NCI-H460 (cell line): ENCODE results near the gene SNX24. TPM values are rescaled to one million over a fixed set of nuclear protein-coding genes. Genes with fewer than 3 reads are reported as not detected.

Experiments
- DNase-seq: peaks from one replicate; pipeline ENCODE4 v3.0.0-alpha.2; 2016; ENCODE audit warnings: low read depth; ENCODE audit errors: extremely low read depth
- total RNA-seq: library from RNA; depleted of rRNA; stranded (reverse); fragments of >200 nt; shearing (Covaris generic); gene quantifications from 2 replicates; pipeline ENCODE4 v1.2.3, GENCODE V29; 2014

SNX24 gene
- total RNA-seq, 1 experiment from 2014 or later = 32.3 TPM

DNA sequence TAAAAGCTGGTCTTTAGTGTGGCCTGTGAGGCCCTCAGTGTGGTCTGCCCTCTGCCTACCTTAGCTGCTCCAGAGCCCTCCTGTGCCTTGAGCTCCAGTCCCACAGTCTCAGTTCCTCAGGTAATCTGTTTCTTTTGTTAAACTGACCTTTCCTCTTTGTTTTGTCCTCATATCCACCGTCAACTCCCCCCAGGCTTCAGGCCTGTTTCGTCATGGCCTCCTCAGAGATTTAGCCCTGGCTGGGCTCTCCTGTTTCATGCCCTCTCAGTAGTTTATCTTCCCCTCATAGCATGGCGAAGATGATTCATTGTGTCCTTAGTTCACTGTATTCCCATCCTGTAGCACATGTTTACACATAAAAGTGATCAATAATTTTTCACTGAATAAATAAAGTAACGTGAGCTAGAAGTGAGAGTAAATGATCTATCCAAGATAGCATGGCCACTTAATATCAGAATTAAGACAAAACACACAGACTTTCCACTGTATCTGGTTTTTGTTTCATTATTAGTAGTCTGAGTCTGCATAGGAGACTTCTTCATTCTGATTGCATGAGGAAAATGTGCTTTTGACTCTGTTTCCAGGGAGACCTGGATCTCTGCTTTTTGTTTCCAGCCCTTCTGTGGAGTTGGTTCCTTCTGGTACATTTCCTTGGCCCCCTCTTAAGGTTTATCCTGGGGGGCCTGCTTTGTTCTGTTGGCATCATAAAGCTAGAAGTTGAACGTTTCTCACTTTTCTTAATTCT is 70.5 kb downstream of the SNX24 start:
- DNase-seq = no peak

DNA sequence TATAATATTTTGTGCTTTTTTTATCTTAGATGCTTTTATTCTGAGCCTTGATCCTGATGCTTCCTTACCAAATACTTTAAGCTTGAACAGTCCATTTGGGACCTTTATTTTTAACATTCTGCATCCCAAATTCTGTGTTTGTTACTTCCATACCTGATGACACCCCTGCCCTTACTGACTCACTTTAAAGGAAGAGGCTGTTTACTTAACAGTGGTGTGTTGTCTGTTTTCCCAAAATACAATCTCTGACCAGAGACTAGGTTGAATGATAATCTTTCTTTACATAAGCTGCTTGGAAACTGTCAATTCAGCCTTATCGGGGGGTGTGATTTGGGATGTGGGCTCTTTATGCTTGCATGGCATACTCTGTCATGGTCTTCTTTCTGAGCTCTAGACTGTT is 71.1 kb downstream of the SNX24 start:
- no peak for DNase-seq

DNA sequence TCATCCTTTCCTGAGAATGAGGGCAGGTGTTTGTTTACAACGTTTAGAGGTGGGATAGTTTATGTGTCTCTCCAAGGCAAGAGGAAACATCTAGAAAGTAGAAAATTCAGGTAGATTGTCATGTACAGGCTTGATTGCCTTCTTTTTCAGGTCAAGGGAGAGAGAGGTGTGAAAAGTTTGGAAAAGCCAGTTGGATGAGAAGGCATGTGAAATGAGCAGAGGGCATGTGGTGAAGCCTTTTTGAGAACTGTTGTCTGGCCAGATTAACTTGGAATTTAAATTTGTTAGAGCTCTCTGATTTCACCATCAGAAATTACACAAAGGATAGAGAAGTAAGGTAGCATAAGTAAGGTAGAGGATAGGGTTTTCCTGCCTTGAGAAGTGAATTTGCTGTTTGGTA is 74.6 kb downstream of the SNX24 start:
- DNase-seq = no peak

DNA sequence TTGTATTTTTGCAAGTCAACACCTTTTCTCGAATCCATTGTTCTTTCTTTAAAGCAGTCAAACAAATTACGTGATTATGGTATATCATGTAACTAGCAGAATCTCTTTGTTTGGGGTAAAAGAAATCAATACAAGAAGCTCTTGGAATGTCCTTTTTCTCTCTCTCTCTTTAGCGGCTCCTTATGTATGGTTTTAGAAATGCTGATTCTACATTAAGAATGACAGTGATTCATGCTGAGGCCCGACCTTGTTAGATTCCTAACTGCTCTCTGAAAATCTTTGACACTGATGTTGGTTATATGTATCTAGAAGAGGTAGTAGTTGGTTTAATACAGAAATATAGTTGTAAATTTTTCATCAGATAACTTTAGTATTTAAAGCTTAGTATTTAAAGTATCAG is 76.4 kb downstream of the SNX24 start:
- no peak for DNase-seq

DNA sequence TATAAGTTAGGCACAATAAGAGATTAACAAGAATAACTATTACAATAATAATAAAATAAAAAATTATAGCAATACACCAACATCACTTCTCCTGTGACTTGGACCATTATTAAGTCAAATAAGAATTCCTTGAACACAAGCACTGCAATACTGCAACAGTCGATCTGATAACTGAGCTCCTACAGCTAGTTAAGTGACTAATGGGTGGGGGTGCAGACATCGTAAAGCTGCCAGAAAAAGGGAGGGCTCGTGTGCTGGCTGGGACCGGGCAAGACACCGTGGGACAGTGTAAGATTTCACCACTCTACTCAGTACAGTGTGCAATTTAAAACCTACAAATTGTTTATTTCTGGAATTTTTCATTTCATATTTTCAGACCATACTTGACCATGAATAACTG is 78.8 kb downstream of the SNX24 start:
- DNase-seq = no peak

DNA sequence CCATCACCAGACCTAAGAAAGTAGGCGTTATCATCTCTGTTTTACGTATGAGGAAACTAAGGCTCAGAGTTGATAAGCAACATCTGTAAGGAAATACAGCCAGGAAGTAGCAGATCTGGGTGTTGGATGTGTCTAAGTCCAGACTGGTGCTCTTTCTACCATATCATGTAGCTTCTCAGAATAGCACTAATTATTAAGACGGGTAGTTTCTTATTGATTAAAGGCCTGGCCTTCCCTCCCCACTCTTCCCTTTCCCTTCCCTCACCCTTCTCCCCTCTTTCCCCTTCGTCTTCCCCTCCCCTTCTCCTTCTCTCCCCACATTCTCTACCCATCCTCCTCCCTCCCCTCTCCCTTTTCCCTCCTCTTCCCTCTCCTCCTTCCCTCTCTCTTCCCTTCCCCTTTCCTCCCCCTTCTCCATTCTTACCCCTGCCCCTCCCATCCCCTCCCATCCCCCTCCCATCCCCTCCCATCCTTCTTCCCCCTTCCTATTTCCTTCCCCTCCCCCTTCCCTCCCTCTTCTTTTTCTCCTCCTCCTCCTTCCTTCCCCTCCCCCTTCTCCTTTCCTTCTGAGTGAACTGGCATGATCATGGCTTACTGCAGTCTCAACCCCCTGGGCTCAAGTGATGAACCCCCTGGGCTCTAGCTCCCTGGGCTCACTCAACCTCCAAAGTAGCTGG is 79.4 kb downstream of the SNX24 start:
- DNase-seq = no peak

DNA sequence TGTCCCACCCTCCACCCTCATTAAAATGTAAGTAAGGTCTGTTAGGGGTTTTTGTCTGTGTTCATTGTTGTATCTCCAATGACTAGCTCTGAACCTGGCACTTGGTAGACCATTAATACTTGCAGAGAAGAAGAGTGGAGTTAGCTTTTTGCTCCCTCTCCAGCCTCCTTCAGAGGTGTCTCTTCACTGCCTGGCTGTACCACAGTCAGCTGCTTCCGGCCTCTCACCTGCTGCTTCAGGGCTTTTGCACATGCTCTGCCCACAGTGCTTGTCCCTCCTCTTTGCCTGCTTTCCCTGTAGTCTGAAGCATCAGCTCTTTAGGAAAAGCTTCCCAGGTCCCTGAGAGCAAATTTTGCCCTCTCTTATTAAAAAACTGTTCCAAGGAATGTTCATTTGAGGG is 83.6 kb downstream of the SNX24 start:
- DNase-seq = no peak

DNA sequence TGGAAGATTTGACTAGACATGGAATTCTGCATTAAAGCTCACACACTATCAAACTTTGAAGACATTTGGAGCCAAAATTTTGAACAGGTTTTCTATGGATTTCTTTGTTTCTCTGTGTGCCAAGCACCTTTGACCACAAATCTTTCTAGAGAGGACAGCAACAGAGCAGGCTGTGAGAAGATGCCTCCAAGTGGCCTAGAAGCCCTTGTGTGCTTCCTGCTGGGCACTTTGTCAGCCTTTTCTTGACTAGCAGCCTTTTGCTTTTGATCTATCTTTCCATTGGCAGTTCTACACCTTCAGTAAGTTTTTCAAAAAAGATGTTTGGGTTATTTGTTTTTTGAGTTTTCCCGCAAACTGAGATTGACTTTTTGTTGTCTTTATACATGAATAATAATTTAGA is 84.6 kb downstream of the SNX24 start:
- no peak for DNase-seq

DNA sequence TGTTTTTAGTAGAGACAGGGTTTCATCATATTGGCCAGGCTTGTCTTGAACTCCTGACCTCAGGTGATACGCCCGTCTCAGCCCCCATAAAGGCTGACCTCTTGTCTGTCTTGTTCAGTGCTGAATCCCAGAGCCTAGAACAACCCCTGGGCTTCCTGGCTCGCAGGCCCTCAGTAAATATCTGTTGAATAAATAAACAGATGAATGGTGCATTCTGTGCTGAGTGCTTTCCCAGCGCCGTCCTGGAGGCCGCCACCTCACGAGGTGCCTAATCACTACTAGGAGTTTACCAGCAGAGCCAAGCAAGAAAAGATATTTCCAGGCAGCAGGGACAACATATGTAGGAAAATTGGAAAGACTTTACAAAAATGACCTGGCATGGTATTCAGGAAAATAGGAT is 88.5 kb downstream of the SNX24 start:
- DNase-seq = no peak

DNA sequence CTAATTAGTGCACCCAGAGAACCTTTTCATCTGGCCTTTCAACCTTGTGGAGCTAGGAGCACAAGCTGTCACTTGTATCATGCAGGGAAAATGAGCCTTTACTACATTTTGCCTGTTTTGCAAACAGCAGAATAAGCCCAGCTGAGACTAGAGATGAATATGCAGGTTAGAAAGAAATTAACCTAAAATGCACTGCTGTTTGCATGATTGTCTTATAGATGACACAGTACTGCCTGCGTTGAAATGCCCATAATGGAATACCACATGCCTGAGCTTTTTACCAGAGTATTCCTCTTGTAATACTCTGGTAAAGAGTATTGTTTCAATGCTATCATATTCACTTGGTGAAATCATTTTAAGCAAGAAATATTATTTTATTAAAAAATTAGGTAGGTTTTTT is 90.7 kb downstream of the SNX24 start:
- no peak for DNase-seq

DNA sequence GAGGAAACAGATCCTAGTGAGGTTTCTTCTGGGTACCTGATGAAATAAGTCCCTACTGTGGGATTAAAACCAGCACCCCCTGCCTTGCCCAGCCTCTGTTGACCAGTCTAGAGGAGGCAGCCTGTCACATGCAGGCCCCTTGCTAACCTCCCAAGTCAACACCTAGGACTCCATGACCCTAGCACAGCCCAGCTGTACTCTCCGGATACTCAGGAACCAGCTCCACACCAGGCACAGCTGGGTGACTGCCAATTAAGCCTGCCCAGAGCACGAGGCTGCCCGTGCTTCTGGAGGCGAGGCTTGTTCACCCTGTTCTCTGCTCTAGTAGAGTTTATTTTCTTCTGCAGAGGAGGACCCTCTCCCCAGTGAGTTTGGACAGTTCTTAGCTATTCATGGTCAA is 92.5 kb downstream of the SNX24 start:
- DNase-seq = no peak

DNA sequence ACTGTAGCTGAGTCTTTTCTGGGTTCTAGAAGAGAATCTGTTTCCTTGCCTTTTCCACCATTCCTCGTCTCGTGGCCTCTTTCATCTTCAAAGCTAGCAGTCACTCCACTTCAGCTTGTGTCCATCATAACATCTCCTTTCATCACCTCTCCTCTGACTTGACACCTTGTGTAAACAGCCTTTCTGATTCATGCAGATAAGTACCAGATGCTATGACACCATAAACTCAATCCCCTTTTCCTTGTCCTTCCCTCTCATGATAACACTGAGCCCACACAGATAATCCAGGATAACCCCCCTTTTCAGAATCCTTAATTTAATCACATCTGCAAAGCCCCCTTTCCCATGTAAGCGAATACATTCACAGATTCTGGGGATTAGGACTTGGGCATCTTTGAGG is 95.5 kb downstream of the SNX24 start:
- no peak for DNase-seq

DNA sequence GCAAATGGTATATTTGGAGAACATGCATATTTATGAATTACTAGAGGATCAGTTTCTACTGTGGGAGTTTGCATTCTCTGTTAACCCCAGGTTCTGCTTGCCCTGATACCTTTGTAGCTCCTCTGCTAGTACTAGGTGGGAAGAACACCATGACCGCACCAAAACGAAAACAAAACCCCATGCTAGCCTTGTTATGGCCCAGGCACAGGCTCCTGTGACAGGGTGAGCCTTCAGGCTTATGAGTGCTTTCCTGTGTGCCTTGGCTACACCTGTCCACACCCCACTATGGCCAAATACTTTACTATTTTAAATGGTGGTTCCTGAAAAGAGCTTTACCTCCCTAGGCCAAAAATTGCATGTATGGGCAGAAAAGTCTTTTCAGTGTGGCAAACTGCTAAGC is 96.3 kb downstream of the SNX24 start:
- DNase-seq = no peak

DNA sequence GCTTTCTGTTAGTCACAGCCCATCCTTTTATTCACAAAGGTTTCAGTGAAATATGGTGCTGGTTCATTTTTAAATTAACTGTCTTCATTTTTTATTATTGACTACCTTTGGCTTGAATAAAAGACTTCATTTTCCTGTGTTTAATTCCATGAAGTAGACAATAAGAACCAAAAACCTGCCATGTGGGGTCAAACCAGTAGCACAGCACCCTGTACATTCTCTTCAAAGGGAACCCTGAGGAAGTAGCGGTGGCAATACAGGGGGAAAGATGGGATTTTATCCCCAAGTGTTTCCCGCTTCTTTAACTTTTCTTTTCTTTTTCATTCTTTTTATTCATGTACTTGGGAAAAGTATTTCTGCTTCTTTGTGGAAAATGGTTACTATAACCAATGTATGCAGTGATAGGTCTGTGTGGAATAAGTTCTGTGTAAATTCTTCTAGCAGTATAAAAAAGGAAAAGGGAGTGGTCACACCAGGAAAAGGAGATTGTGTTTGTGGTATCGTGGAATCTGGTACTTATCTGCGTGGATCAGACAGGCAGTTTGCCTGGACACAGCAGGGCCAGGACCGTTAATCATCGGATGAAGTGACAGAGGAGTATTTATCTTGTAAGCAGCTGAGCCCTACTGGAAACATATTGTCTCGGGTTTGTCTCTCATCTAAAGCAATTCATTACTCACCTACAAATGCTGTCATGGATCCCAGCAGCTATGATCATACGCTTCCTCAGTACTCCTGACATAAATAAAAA is 96.9 kb downstream of the SNX24 start:
- DNase-seq = no peak

DNA sequence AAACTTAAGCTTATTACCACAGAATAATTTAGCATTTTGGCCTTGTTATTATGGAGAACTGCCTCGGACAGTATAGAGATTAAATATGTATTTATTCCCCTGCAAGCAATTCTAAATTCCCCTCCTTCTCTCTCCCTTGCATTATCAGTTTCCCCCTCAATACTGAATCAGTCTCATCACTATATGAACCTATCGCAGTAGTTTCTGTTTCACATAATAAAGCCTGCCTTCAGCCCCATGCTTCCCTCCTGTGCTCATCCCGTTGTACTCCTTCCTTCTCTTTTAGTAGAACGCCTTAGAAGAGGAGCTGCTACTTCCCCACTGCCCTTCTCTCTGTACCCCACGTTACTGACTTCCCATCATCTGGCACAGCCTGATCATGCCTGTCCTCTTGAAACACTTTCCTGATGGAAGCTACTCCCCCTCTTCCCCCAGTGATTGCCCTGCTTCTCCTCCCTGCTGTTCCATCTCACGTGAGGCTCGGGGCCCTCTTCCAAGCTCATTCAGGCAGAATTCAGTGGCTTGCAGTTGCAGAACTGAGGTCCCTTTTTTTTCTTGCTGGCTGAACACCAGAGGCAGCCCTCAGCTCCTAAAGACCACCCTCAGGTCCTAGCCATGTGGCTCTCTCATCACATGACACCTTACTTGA is 97.8 kb downstream of the SNX24 start:
- DNase-seq = no peak

DNA sequence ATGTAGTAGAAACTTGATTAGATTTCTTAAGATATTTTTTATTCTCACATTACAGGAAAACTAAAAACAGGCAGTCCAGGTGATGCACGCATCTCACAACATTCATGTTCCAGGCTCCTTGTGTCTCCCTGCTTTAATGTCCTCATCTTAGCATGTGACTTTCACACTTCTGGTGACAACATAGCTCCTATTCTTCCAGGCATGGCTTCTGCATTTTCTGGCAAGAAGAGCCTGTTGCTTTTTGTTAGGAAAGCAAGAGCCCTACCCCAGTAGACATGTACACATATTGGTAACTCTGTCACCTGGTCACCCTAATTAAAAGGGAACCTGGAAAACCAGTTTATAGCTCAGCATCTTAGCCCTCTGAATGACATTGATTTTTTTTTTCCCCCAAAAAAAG is 98.6 kb downstream of the SNX24 start:
- no peak for DNase-seq

DNA sequence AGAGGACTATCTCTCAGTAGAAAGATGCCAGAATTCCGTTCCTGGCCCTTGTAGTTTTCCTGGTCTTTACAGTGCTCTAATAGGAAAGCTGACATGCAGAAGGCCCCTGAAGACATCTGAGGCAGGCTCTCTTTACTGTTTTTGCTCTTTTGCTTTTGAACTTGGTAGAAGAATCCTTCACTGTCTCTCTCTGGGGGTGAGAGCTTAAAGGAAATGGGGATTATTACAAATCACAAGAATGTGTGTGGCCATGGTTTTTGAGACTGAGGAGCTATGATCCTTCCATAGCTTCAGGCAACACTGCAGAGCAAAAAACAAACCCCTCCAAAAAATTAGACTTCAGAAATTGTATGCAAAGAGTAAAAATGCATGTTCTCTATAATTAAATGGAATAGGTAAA is 102.0 kb downstream of the SNX24 start:
- no peak for DNase-seq

DNA sequence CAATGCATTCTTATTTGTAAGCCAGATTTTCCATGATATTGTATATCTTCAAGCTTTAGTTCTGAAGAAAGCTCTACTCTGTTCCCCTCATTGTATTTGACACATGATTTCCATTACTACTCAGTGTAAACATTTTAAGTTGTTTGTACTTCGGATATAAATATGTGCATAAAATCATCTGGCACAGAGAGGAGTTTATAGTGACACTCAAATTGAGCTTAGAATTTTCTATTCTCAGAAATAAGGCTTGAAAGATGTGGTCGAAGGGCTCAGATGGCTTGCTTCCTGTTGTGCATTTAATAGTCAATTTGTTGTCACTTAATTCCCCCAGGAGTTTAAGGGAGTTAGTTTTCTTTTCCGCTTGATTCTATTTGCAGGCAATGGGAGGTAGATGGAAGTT is 102.4 kb downstream of the SNX24 start:
- DNase-seq = no peak

DNA sequence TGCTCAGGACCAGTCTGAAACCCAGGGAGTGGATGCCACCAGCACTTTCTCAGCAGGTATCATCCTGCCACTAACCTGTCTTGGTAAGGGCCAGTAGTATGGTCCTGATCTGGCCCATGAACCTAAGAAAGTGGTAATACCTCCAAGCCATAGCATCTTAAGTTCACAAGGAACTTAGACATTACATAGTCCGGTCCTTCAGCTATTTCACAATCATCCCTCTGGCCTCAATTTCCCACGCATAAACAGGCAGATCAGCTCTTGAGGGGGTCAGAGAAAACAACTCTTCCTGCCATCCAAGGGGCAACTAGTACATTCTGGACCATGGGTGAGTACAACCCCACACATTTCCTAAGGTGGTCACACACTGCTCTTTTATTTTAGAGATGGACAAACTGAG is 102.9 kb downstream of the SNX24 start:
- no peak for DNase-seq

DNA sequence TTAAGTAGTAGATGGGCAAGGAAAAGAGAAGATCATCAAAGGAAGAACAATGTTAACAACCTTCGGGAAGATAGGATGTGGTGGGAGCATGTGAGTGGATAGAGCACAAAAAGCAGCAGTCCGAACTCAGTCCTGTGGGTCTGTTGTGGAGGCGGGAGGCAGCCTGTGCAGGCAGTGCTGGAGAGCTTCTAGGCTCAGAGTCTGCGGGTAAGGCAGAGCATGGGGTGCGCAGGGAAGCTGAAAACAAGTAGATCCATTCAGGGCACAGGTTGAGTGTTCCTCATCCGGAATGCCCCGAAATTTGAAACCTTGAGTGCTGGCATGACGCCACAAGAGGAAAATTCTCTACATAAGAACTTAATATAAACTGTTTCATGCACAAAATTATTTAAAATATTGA is 106.2 kb downstream of the SNX24 start:
- no peak for DNase-seq

DNA sequence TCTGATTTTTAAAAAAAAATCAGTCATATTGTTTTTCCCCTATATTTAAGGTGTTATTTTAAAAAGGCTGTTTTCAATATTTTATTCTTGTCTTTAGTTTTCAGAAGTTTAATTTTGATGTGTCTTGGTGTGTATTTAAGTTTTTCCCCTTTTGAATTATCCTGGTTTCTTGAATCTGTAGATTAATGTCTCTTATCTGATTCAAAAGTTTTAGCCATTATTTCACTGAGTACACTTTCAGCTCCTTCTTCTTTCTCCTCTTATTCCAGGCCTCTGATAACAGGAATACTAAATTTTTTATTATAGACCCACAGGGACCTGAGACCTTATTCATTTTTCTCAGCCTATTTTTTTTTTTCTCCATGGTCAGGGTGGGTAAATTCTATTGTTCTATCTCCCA is 109.3 kb downstream of the SNX24 start:
- no peak for DNase-seq
